ENCODE data around the gene SERINC4. TPM values are rescaled to one million over a fixed set of nuclear protein-coding genes. Genes with fewer than 3 reads are reported as not detected.

Gene SERINC4
- total RNA-seq, 1 donor from 2014 or later: 0.05 TPM

GRCh38 chr15:43749690-43750345 is 50.2 kb downstream of the SERINC4 start:
- no peak for DNase-seq (ENCODE audit: low read depth)

DNA sequence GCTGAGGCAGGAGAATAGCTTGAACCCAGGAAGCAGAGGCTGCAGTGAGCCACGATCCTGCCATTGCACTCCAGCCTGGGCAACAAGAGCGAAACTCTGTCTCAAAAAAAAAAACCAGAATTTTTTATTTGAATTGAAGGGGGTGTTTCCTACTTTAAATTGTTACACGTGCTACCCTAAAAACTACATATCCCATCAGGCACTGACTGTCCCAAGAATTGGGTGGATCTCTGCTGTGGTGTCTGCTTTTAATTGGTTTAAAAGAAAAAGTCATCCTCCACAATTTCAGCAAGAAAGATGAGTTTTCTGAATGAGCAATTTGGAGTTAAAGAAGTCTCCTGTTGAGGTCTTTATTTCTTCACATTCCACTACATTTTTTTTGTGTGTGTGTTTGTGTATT is 51.6 kb downstream of the SERINC4 start:
- DNase-seq (ENCODE audit: low read depth): no peak

GRCh38 chr15:43746903-43747309 is 53.1 kb downstream of the SERINC4 start:
- peak; percentile 66 for DNase-seq (ENCODE audit: low read depth)

- DNase-seq (ENCODE audit: low read depth): peak; percentile 72
Observed at GRCh38 chr15:43746245-43746902, 53.6 kb downstream of the SERINC4 start, which contains the start of gene PDIA3. TSS of gene PDIA3 (plus strand) at chr15:43746438. CDS start at chr15:43746540, 102 bp downstream.

Other genes with a start within 250 kb of the SERINC4 start
- 9.6 and 43.3 TPM in 2 replicates for gene PPIP5K1, start 210.0 kb downstream of the SERINC4 start, total RNA-seq
- 0.10 and 1.9 TPM in 2 replicates for gene CKMT1B, start 206.2 kb downstream of the SERINC4 start, total RNA-seq
- gene STRC, start 181.4 kb downstream of the SERINC4 start, total RNA-seq: 0.05 TPM in 1 of 2 replicates, not detected in the other
- 0.52 and 0.60 TPM in 2 replicates for gene CATSPER2, start 151.4 kb downstream of the SERINC4 start, total RNA-seq
- gene CKMT1A, start 106.4 kb downstream of the SERINC4 start, total RNA-seq: 0.35 TPM in 1 of 2 replicates, not detected in the other
- 129 and 275 TPM in 2 replicates for gene PDIA3, start 53.8 kb downstream of the SERINC4 start, total RNA-seq
- 5.9 and 11.6 TPM in 2 replicates for gene ELL3, start 23.3 kb downstream of the SERINC4 start, total RNA-seq
- 765 and 780 TPM in 2 replicates for gene SERF2, start 7.9 kb downstream of the SERINC4 start, total RNA-seq
- gene HYPK, start 379 bp upstream of the SERINC4 start, total RNA-seq: 3.0 and 4.0 TPM in 2 replicates
- gene MFAP1, start 24.5 kb upstream of the SERINC4 start, total RNA-seq: 34.7 and 54.1 TPM in 2 replicates
- gene WDR76, start 26.8 kb upstream of the SERINC4 start, total RNA-seq: 3.8 and 17.0 TPM in 2 replicates